GM12892 (cell line): ENCODE results near the gene WFDC9.

Source experiments
- POLR2A ChIP-seq: IDR thresholded peaks from 2 replicates; pipeline ENCODE4 v1.6.1; 2011; ENCODE audit warnings: low read depth, low read length, control low read depth
- POLR2AphosphoS5 ChIP-seq: IDR thresholded peaks from 2 replicates; pipeline ENCODE4 v1.6.1; 2011; ENCODE audit warnings: low read depth, low read length, control low read depth

- TF ChIP-seq POLR2AphosphoS5 (no peak), POLR2A (no peak)
Observed at GRCh38 chr20:45670139-45670538, 39.1 kb upstream of the WFDC9 start, which contains the start of gene WFDC11.
